Coronary artery (tissue), 2 donors: ENCODE measurements around the gene STOM.

Source experiments
- DNase-seq: peaks from one replicate; pipeline ENCODE4 v3.0.0-alpha.2; 2017; ENCODE audit warnings: low spot score
- H3K27ac ChIP-seq, 2 donors: fragments of 200-600 bp; sonication (generic); one replicate each; pipeline ENCODE4 v1.5.1; 2016 to 2019
- H3K4me3 ChIP-seq: fragments of 200-600 bp; sonication (generic); 2 replicates; pipeline ENCODE4 v1.5.1; 2016; ENCODE audit warnings: mild to moderate bottlenecking, moderate library complexity
- CTCF ChIP-seq: fragments of 200-600 bp; sonication (generic); IDR thresholded peaks from one replicate; pipeline ENCODE4 v1.5.1; 2019; ENCODE audit warnings: antibody characterized with exemption

The STOM gene

DNA sequence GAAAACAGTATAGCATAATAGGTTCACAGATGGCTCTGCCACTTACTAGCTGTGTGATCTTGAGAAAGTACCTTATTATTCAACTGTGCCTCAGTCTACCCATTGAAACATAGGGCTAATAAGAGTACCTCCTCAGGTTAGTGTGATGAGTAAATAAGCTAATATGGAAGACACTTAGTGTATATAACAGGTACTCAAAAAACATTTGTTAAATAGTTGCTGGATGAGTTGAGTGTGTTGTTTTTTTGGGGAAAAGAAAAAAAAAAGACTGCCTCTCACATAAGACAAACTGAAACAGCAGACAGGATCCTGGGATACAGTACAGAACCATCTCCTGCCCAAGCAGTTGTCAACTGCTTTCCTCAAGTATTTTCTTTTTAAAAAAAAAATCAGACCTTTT, 5.2 kb downstream of the STOM start:
- no peak for TF ChIP-seq CTCF
- DNase-seq: no peak
- peak overlapping the region; percentile 62 to 92 for H3K27ac ChIP-seq
- H3K4me3 ChIP-seq: peak overlapping the region; percentile 2

GRCh38 chr9:121364077-121364476, 6.0 kb downstream of the STOM start:
- no peak for DNase-seq
- Histone ChIP-seq H3K4me3 (peak overlapping the region; percentile 2), H3K27ac (peak overlapping the region; percentile 62 to 92)
- TF ChIP-seq CTCF: no peak

DNA sequence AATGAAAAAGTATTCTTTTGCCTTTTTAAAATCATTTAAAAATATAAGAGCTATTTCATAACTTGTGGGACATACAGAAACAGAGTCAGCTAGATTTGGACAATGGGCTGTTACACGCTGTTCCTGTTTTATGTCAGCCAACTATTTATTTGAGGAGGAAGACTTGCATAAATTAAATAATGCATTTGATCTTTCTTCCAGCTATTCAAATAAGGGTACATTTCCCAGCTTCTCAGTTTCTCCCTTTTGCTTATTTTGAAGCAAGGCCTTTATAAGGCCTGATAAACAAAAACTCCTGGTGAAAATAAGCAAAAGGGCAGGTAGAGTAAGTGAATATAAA, 6.5 kb downstream of the STOM start:
- peak overlapping the region; percentile 44 for H3K4me3 ChIP-seq
- peak overlapping the region; percentile 91 to 92 for H3K27ac ChIP-seq
- TF ChIP-seq CTCF: no peak
- DNase-seq: no peak

DNA sequence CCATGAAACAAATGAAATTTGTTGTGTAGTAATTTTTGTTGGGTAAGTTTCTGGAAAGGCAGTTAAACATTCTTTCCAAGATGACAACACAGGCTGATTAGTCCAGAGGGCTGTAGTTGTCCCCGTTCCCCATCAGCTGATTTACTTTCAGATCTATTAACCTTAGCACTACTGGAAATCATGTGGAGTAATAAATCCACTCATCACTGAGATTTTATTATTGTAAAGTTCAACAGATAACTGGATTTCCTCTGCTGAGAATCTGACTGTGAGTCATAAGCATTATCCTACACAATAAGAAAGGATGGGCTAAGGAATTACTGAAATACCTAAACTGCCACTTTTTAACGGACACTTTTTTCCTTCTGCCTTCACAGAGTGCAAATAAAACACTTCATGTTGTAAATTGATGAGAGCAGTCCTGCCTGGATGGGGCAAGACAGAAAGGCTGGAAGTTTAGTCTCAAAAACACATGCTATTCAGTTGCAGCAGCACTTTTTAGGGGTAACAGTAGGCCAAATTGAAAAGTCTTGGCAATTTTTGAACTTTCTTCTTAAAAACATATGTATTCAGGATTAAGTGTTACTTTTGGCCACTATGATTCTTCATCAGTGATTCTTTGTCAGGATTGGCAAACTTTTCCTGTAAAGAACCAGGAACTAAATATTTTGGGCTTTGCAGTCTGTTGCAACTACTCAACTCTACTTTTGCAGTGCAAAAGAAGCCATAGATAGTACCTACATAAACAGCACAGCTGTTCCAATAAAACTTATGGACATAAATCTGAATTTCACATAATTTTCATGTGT, 7.0 kb downstream of the STOM start:
- Histone ChIP-seq H3K27ac (peak overlapping the region; percentile 91 to 92), H3K4me3 (peak overlapping the region; percentile 44)
- no peak for DNase-seq
- no peak for TF ChIP-seq CTCF

DNA sequence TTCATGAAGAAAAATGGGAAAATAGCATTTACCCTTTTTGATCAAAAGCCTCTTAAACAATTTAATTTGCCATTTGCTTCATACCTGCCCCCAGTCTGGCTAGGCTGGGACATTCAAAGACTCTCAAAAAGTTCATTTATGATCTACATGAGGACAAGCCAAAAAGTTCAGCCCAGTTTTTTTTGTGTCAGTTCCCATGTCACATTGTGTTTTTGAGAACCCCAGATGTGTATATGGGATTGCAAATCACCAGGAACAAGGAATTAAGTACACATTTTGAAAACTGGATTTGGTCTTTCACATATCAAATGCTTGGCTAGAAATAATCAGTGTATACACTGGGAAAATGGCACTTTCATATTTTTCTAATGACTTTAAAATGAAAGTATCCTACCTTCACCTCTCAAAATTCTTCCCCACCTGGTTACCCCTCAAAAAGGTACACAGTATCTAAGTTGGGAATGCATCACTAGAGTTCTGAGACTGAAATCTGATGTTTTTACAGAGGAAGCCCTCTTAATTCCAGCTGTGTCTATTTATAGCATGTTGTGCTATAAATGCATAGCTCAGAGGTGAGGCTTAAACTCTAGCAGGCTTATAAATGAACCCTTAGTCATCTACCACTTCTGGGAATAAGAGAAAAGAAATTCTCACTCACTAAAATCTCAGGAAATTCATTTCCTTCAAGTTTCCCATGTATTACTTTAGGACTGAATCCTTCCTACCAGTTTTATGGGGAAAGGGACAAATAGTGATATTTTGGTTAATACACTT, 9.3 kb downstream of the STOM start:
- H3K4me3 ChIP-seq: peak overlapping the region; percentile 41

More for the DNA sequence above, 9.3 kb downstream of the STOM start:
- no peak for TF ChIP-seq CTCF
- H3K27ac ChIP-seq: peak overlapping the region; percentile 82 to 92
- DNase-seq: no peak
